ENCODE measurements around the gene BOD1. TPM values are rescaled to one million over a fixed set of nuclear protein-coding genes. Genes with fewer than 3 reads are reported as not detected.

Gene BOD1
- total and polyA plus RNA-seq, 9 of the 15 experiments (the other 6 are each of a cell fraction or from before 2014, with no cell fraction given), result 10.1 to 31.6 (median 22.6) TPM

GRCh38 chr5:173568128-173568527 is 48.3 kb downstream of the BOD1 start:
- no peaks in the 10 kb centered on the region for H3K79me2 ChIP-seq (ENCODE audit: control insufficient read depth, insufficient read depth, low read length)
- FAIRE-seq (no peak), ATAC-seq (no peak), DNase-seq (ENCODE audit: extremely low read depth in 1 of 4, low spot score in 3 of 4) (no peak)
- ChIA-PET CTCF (ENCODE audit: low intra/inter-chr PET ratio) (no interaction called here), POLR2A (interaction anchor here (0.5 kb wide), 1 partner anchor 972 kb away, joined by 4 read pairs; no protein-coding TSS in a partner anchor)
- H3K9me1 ChIP-seq (ENCODE audit: control insufficient read depth, insufficient read depth, low read length), result no peaks in the 10 kb centered on the region
- H3K9me3 ChIP-seq (replicated peaks; ENCODE audit: control insufficient read depth, insufficient read depth, low read depth, low read length), result no peaks in the 10 kb centered on the region
- no peak overlapping the region for H2AFZ ChIP-seq (ENCODE audit: low read depth, low read length)
- no TSS peak for BruUV-seq (replicated peaks)
- 0 out of 2 replicates have a peak, but pooled peaks cover 2% of the 10 kb centered on the region for H4K20me1 ChIP-seq (replicated peaks; ENCODE audit: control insufficient read depth, insufficient read depth, low read length)
- H3K9ac ChIP-seq (ENCODE audit: insufficient read depth in 1 of 2, low read depth in 2 of 2, low read length in 2 of 2), result no peak overlapping the region
- H3K4me3 ChIP-seq, result no peak overlapping the region
- no peaks in the 10 kb centered on the region for H3K36me3 ChIP-seq (ENCODE audit: control insufficient read depth, insufficient read depth, low read length)
- intact Hi-C loops (cut with micrococcal nuclease), result no loop called here
- 0% methylated on average over 1 of the region's 1 CpG for WGBS (ENCODE audit: insufficient coverage, low coverage, missing lambda C conversion rate)
- H3K27me3 ChIP-seq (ENCODE audit: control insufficient read depth in 2 of 2, insufficient read depth in 2 of 2, low read length in 2 of 2), result peaks cover 26 to 59% of the 10 kb centered on the region in 2 experiments; a peak in 4 of 5 replicates
- H3K27ac ChIP-seq (ENCODE audit: extremely low read depth, low read depth, low read length), result no peak overlapping the region
- no peak overlapping the region for H3K4me2 ChIP-seq (ENCODE audit: insufficient read depth, low read length)
- in situ Hi-C loops (cut with MboI), result loop anchor here (5.0 kb wide), 1 partner anchor 276 kb away; no protein-coding TSS in a partner anchor
- H3K4me1 ChIP-seq (replicated peaks in 1 of 2; ENCODE audit: control insufficient read depth in 2 of 2, insufficient read depth in 2 of 2, low read length in 2 of 2), result peaks cover 0 to 3% of the 10 kb centered on the region in 2 experiments; a peak in 1 of 5 replicates
- TF ChIP-seq CUX1 (CRISPR knock-in tag; IDR thresholded peaks at IDR 0.05) (no peak), CHD2 (IDR thresholded peaks at IDR 0.05; ENCODE audit: low read depth, low read length) (no peak), ZBTB5 (IDR thresholded peaks at IDR 0.05) (no peak), CTBP1 (IDR thresholded peaks at IDR 0.05; ENCODE audit: borderline replicate concordance) (no peak), POLR2A (conservative IDR thresholded peaks at IDR 0.05) (no peak), RBM17 (IDR thresholded peaks at IDR 0.05; ENCODE audit: borderline replicate concordance, low read depth, low read length) (no peak), FOXK2 (conservative IDR thresholded peaks at IDR 0.05 in 1 of 2, IDR thresholded peaks at IDR 0.05 in 1 of 2; ENCODE audit: low read depth in 2 of 2) (no peak), POLR2B (IDR thresholded peaks at IDR 0.05; ENCODE audit: low read depth, partially characterized antibody) (no peak), ZNF217 (CRISPR knock-in tag; IDR thresholded peaks at IDR 0.05) (no peak), PYGO2 (tag; IDR thresholded peaks at IDR 0.05) (no peak), ZNF224 (CRISPR knock-in tag; IDR thresholded peaks at IDR 0.05) (no peak), MYBL2 (IDR thresholded peaks at IDR 0.05; ENCODE audit: low read depth) (no peak), MYBL2 (CRISPR knock-in tag; IDR thresholded peaks at IDR 0.05; ENCODE audit: borderline replicate concordance) (no peak), FOSL1 (tag; conservative IDR thresholded peaks at IDR 0.05) (no peak), CBX5 (IDR thresholded peaks at IDR 0.05; ENCODE audit: borderline replicate concordance, low read depth) (no peak), ATF1 (CRISPR knock-in tag; IDR thresholded peaks at IDR 0.05) (no peak), ATF1 (tag; IDR thresholded peaks at IDR 0.05) (no peak), NR2C2 (CRISPR knock-in tag; IDR thresholded peaks at IDR 0.05) (no peak), NR2C2 (tag; IDR thresholded peaks at IDR 0.05) (no peak)

All from K562 (cell line).